Suprapubic skin (tissue), 4 donors: ENCODE measurements around the gene COLGALT1. TPM values are rescaled to one million over a fixed set of nuclear protein-coding genes. Genes with fewer than 3 reads are reported as not detected.

Experiments
- DNase-seq, 2 donors: peaks; one replicate each; pipeline ENCODE4 v3.0.0-alpha.2; 2019; ENCODE audit warnings: low spot score in 2 of 2
- H3K27ac ChIP-seq: fragments of 200-600 bp; sonication (generic); one replicate; pipeline ENCODE4 v1.5.1; 2019
- H3K27me3 ChIP-seq: fragments of 200-600 bp; sonication (generic); one replicate; pipeline ENCODE4 v1.5.1; 2019
- H3K36me3 ChIP-seq: fragments of 200-600 bp; sonication (generic); one replicate; pipeline ENCODE4 v1.5.1; 2019
- H3K4me1 ChIP-seq: fragments of 200-600 bp; sonication (generic); one replicate; pipeline ENCODE4 v1.5.1; 2019
- H3K4me3 ChIP-seq: fragments of 200-600 bp; sonication (generic); one replicate; pipeline ENCODE4 v1.5.1; 2019; ENCODE audit warnings: mild to moderate bottlenecking
- H3K9me3 ChIP-seq: fragments of 200-600 bp; sonication (generic); one replicate; pipeline ENCODE4 v1.5.1; 2019
- EP300 ChIP-seq: sonication (generic); formaldehyde crosslinking; IDR thresholded peaks from one replicate; pipeline ENCODE4 v1.6.1; 2017; ENCODE audit warnings: antibody characterized with exemption
- POLR2A ChIP-seq, 2 donors: fragments of 450-650 bp; IDR thresholded peaks; one replicate each; pipeline ENCODE4 v1.6.1; 2017; ENCODE audit warnings: antibody characterized with exemption in 2 of 2, mild to moderate bottlenecking in 2 of 2, moderate library complexity in 2 of 2
- POLR2AphosphoS5 ChIP-seq, 3 donors: sonication (generic); formaldehyde crosslinking; IDR thresholded peaks; one replicate each; pipeline ENCODE4 v1.6.1; 2017; ENCODE audit warnings: antibody characterized with exemption in 3 of 3
- WGBS: methylation state at CpG from one replicate; pipeline ENCODE4 v1.1.5; 2018; 5-methylcytosine and 5-hydroxymethylcytosine counted together
- total RNA-seq, 4 donors: library from RNA; depleted of rRNA; stranded (reverse); fragments of >200 nt; gene quantifications; one replicate each; pipeline ENCODE4 v1.1.0, GENCODE V29; 2016
- TF ChIP-seq, protein P1 (sequence below), 2 donors: fragments of 200-600 bp in 1 of 2; fragments of 450-650 bp in 1 of 2; sonication (generic) in 1 of 2; IDR thresholded peaks; one replicate each; pipeline ENCODE4 v1.5.1; 2016 to 2019; ENCODE audit warnings: antibody characterized with exemption in 2 of 2, mild to moderate bottlenecking in 1 of 2, moderate library complexity in 1 of 2

The COLGALT1 gene
- total RNA-seq, 4 donors from 2014 or later, result 52.4 to 83.8 (median 60.7) TPM

DNA sequence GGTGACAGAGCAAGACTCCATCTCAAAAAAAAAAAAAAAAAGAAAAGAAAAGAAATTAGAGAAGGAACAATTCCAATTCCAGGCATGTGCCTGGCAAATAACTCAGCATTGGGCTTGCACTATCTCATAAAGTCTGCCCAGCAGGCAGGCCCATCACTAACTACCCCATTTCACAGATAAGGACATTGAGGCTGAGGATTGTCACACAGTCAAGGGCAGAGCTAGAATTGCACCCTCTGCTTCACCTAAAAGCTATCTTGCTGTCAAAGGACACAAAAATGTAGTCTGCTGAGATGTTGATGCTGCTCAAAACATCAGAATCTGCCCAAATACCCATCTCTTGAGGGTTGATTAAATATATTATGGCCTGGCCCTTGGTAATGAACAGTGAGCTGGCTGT, 20.7 kb upstream of the COLGALT1 start:
- no peak for DNase-seq
- Histone ChIP-seq H3K4me1 (peaks cover 12% of the 10 kb centered on the region), H3K4me3 (no peak overlapping the region), H3K27ac (no peak overlapping the region), H3K27me3 (no peaks in the 10 kb centered on the region), H3K36me3 (no peaks in the 10 kb centered on the region), H3K9me3 (no peaks in the 10 kb centered on the region)
- TF ChIP-seq POLR2A (IDR thresholded peaks at IDR 0.05) (no peak), EP300 (no peak), POLR2AphosphoS5 (IDR thresholded peaks at IDR 0.05) (no peak)
- TF ChIP-seq, protein P1, sequence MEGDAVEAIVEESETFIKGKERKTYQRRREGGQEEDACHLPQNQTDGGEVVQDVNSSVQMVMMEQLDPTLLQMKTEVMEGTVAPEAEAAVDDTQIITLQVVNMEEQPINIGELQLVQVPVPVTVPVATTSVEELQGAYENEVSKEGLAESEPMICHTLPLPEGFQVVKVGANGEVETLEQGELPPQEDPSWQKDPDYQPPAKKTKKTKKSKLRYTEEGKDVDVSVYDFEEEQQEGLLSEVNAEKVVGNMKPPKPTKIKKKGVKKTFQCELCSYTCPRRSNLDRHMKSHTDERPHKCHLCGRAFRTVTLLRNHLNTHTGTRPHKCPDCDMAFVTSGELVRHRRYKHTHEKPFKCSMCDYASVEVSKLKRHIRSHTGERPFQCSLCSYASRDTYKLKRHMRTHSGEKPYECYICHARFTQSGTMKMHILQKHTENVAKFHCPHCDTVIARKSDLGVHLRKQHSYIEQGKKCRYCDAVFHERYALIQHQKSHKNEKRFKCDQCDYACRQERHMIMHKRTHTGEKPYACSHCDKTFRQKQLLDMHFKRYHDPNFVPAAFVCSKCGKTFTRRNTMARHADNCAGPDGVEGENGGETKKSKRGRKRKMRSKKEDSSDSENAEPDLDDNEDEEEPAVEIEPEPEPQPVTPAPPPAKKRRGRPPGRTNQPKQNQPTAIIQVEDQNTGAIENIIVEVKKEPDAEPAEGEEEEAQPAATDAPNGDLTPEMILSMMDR (IDR thresholded peaks at IDR 0.05), result no peak

DNA sequence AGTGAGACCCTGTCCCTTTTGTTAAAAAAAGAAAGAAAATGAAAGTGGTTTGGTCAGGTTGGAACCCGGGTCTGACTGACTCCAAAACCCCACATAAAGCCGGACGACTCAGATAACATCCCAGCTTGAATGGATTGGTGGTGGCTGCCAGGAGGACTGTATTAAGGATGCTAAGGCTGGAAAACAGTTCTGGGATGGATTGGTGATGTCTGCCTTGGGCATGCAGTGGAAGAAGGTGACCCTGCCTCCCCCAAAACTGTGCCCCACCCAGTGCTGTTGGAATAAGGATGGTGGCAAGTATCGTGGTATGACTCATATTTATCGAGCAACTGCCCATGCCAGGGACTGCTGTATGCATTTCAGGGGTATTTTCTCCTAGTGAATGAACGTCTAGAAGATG, 18.5 kb upstream of the COLGALT1 start:
- H3K27me3 ChIP-seq, result no peaks in the 10 kb centered on the region
- H3K9me3 ChIP-seq, result no peaks in the 10 kb centered on the region
- no peak for TF ChIP-seq POLR2AphosphoS5 (IDR thresholded peaks at IDR 0.05)
- no peak for TF ChIP-seq EP300
- TF ChIP-seq, protein P1 (IDR thresholded peaks at IDR 0.05), result no peak
- no peak for TF ChIP-seq POLR2A (IDR thresholded peaks at IDR 0.05)
- 71% methylated on average over 6 of the region's 6 CpGs for WGBS
- no peak overlapping the region for H3K4me3 ChIP-seq
- H3K36me3 ChIP-seq, result no peaks in the 10 kb centered on the region
- H3K4me1 ChIP-seq, result peaks cover 12% of the 10 kb centered on the region
- no peak overlapping the region for H3K27ac ChIP-seq
- no peak for DNase-seq

DNA sequence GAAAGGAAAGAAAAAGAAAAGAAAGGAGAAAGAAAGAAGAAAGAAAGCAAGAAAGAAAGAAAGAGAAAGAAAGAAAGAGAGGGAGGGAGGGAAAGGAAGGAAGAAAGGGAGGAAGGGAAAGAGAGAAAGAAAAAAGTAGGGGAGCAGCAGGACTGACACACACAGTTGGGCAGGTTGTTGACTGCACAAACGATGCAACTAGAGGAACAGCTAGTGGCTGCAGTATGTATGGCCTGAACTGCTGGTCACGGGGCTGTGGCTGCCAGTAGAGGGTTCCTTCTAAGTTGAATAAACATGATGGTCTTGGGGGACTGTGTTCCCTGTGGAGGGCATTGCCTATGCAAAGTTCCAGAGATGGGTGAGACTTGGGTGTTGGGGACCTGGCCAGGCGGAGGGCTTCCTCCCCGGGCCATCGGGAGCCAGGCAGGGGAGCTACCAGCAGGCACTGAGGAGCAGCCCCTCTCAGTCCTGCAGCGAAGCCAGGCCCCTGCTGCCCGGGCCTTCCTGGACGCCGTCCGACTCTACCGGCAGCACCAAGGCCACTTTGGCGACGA, 16.7 kb upstream of the COLGALT1 start:
- peak overlapping the region; percentile 62 for H3K4me3 ChIP-seq
- H3K9me3 ChIP-seq, result no peaks in the 10 kb centered on the region
- H3K4me1 ChIP-seq, result peaks cover 12% of the 10 kb centered on the region
- no peak for TF ChIP-seq POLR2A (IDR thresholded peaks at IDR 0.05)
- TF ChIP-seq, protein P1 (IDR thresholded peaks at IDR 0.05), result no peak
- TF ChIP-seq EP300, result no peak
- no peak for TF ChIP-seq POLR2AphosphoS5 (IDR thresholded peaks at IDR 0.05)
- WGBS, result 9% methylated on average over 11 of the region's 13 CpGs
- H3K36me3 ChIP-seq, result no peaks in the 10 kb centered on the region
- H3K27me3 ChIP-seq, result no peaks in the 10 kb centered on the region
- H3K27ac ChIP-seq, result no peak overlapping the region
- no peak for DNase-seq

DNA sequence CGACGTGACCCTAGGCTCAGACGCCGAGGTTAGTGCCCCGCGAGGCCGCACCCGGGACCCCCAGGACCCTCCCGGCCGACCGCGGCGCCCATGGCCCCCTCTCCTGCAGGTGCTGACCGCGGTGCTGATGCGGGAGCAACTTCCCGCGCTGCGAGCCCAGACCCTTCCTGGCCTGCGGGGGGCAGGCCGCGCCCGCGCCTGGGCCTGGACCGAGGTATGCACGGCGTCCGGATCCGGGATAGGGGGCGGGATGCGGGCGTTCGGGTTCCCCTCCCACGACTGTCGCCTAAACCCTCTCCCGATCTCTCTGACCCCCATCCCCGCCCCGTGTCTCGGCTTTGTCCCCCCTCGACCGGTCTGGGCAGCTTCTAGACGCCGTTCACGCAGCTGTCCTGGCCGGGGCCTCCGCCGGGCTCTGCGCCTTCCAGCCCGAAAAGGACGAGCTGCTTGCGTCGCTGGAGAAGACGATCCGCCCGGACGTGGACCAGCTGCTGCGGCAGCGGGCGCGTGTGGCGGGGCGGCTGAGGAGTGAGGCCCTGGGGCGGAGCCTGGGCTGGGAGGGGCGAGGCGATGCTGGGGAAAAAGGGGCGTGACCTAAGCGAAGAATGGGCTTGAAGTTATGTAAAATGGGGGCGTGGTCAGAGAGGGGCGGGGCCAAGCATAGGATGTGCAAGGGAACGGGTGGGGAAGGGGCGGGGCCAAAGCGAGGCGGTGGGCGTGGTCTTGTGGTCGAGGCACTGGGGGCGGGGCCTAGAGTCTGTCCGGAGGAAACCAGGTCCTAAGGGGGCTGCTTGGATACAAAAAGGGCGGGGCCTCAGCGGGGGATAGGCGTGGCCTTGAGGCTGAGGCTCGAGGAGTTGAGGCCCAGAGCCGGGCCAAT, 16.0 kb upstream of the COLGALT1 start:
- H3K9me3 ChIP-seq, result no peaks in the 10 kb centered on the region
- H3K4me1 ChIP-seq, result peaks cover 12% of the 10 kb centered on the region
- no peak overlapping the region for H3K27ac ChIP-seq
- H3K36me3 ChIP-seq, result no peaks in the 10 kb centered on the region
- peak; percentile 99 for DNase-seq
- H3K4me3 ChIP-seq, result peak overlapping the region; percentile 62
- no peaks in the 10 kb centered on the region for H3K27me3 ChIP-seq
- 1% methylated on average over 41 of the region's 82 CpGs for WGBS
- TF ChIP-seq, protein P1 (IDR thresholded peaks at IDR 0.05), result peak; percentile 18 to 47
- TF ChIP-seq POLR2A (IDR thresholded peaks at IDR 0.05), result no peak

DNA sequence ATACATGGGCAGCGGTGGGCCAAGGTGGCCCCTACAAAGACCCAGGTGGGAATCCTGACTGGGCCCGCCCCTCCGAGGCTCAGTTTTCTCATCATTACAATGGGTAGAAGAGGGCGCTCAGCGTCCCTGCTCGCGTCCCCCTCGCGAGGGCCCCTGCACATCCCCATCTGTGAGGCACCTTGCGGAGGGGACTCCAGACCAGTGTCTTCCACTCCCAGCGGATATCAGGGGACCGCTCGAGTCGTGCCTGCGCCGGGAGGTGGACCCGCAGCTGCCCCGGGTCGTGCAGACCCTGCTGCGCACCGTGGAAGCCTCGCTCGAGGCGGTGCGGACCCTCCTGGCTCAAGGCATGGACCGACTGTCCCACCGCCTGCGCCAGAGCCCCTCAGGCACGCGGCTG, 15.3 kb upstream of the COLGALT1 start:
- Histone ChIP-seq H3K4me3 (no peak overlapping the region), H3K36me3 (no peaks in the 10 kb centered on the region), H3K27me3 (no peaks in the 10 kb centered on the region), H3K4me1 (peaks cover 12% of the 10 kb centered on the region), H3K9me3 (no peaks in the 10 kb centered on the region), H3K27ac (no peak overlapping the region)
- 64% methylated on average over 11 of the region's 30 CpGs for WGBS
- TF ChIP-seq POLR2A (IDR thresholded peaks at IDR 0.05), result no peak
- TF ChIP-seq, protein P1 (IDR thresholded peaks at IDR 0.05), result no peak
- no peak for TF ChIP-seq EP300
- no peak for TF ChIP-seq POLR2AphosphoS5 (IDR thresholded peaks at IDR 0.05)
- DNase-seq, result no peak
